ENCODE data around the gene SEH1L. TPM values are rescaled to one million over a fixed set of nuclear protein-coding genes. Genes with fewer than 3 reads are reported as not detected.

SEH1L gene
- total and polyA plus RNA-seq, 10 of the 15 experiments (the other 5 are each of a cell fraction or from before 2014, with no cell fraction given), result 27.5 to 109 (median 52.8) TPM

- Histone ChIP-seq H3K9me3 (replicated peaks; ENCODE audit: control insufficient read depth, insufficient read depth, low read length) (no peaks in the 10 kb centered on the region), H3K79me2 (ENCODE audit: control insufficient read depth, insufficient read depth, low read length) (no peaks in the 10 kb centered on the region), H3K27me3 (replicated peaks in 1 of 2; ENCODE audit: control insufficient read depth in 2 of 2, insufficient read depth in 2 of 2, low read length in 1 of 2) (no peaks in the 10 kb centered on the region; a peak in 2 of 4 replicates), H4K20me1 (ENCODE audit: control insufficient read depth, insufficient read depth) (no peaks in the 10 kb centered on the region), H3K36me3 (ENCODE audit: control insufficient read depth in 2 of 2, insufficient read depth in 2 of 2, low read length in 1 of 2) (no peaks in the 10 kb centered on the region), H3K4me3 (no peak overlapping the region), H3K4me1 (ENCODE audit: control insufficient read depth, insufficient read depth, low read length) (peaks cover 8% of the 10 kb centered on the region), H3K9ac (ENCODE audit: control insufficient read depth, insufficient read depth, low read length) (no peak overlapping the region), H3K4me2 (ENCODE audit: control insufficient read depth, insufficient read depth) (no peak overlapping the region), H2AFZ (ENCODE audit: control insufficient read depth, low read depth, low read length) (no peak overlapping the region), H3K27ac (ENCODE audit: control insufficient read depth, insufficient read depth) (no peak overlapping the region)
- ATAC-seq, result no peak
- ChIA-PET RAD21 (ENCODE audit: unreplicated experiment) (no interaction called here), CTCF (interaction anchor here (0.9 to 1.4 kb wide), 3 partner anchors 9 to 12 kb away, joined by 4 to 6 read pairs (median 4); no protein-coding TSS in a partner anchor), SMC1A (ENCODE audit: uncharacterized antibody, unreplicated experiment) (no interaction called here), POLR2A (interaction anchor here (0.5 kb wide), 1 partner anchor 61 kb away, joined by 3 read pairs; no protein-coding TSS in a partner anchor)
- no TSS peak for BruUV-seq (replicated peaks)
- intact Hi-C loops (cut with micrococcal nuclease; ENCODE audit: unreplicated experiment) (no loop called here), in situ Hi-C loops (cut with MboI) (no loop called here)
- no peak for FAIRE-seq
- TF ChIP-seq ZNF217 (IDR thresholded peaks at IDR 0.05), result no peak
- TF ChIP-seq SREBF1 (IDR thresholded peaks at IDR 0.05; ENCODE audit: low read length), result no peak
- TF ChIP-seq, protein P1, sequence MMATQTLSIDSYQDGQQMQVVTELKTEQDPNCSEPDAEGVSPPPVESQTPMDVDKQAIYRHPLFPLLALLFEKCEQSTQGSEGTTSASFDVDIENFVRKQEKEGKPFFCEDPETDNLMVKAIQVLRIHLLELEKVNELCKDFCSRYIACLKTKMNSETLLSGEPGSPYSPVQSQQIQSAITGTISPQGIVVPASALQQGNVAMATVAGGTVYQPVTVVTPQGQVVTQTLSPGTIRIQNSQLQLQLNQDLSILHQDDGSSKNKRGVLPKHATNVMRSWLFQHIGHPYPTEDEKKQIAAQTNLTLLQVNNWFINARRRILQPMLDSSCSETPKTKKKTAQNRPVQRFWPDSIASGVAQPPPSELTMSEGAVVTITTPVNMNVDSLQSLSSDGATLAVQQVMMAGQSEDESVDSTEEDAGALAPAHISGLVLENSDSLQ (IDR thresholded peaks at IDR 0.05), result no peak
- TF ChIP-seq EZH2 (IDR thresholded peaks at IDR 0.05; ENCODE audit: borderline replicate concordance, control insufficient read depth, low read depth, low read length), result no peak
- no peak for TF ChIP-seq MEF2A (IDR thresholded peaks at IDR 0.05; ENCODE audit: insufficient read depth, low read depth, low read length)
- TF ChIP-seq, protein P2, sequence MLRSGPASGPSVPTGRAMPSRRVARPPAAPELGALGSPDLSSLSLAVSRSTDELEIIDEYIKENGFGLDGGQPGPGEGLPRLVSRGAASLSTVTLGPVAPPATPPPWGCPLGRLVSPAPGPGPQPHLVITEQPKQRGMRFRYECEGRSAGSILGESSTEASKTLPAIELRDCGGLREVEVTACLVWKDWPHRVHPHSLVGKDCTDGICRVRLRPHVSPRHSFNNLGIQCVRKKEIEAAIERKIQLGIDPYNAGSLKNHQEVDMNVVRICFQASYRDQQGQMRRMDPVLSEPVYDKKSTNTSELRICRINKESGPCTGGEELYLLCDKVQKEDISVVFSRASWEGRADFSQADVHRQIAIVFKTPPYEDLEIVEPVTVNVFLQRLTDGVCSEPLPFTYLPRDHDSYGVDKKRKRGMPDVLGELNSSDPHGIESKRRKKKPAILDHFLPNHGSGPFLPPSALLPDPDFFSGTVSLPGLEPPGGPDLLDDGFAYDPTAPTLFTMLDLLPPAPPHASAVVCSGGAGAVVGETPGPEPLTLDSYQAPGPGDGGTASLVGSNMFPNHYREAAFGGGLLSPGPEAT (IDR thresholded peaks at IDR 0.05; ENCODE audit: low read depth), result no peak
- TF ChIP-seq ZNF24 (IDR thresholded peaks at IDR 0.05), result no peak
- TF ChIP-seq, protein P3, sequence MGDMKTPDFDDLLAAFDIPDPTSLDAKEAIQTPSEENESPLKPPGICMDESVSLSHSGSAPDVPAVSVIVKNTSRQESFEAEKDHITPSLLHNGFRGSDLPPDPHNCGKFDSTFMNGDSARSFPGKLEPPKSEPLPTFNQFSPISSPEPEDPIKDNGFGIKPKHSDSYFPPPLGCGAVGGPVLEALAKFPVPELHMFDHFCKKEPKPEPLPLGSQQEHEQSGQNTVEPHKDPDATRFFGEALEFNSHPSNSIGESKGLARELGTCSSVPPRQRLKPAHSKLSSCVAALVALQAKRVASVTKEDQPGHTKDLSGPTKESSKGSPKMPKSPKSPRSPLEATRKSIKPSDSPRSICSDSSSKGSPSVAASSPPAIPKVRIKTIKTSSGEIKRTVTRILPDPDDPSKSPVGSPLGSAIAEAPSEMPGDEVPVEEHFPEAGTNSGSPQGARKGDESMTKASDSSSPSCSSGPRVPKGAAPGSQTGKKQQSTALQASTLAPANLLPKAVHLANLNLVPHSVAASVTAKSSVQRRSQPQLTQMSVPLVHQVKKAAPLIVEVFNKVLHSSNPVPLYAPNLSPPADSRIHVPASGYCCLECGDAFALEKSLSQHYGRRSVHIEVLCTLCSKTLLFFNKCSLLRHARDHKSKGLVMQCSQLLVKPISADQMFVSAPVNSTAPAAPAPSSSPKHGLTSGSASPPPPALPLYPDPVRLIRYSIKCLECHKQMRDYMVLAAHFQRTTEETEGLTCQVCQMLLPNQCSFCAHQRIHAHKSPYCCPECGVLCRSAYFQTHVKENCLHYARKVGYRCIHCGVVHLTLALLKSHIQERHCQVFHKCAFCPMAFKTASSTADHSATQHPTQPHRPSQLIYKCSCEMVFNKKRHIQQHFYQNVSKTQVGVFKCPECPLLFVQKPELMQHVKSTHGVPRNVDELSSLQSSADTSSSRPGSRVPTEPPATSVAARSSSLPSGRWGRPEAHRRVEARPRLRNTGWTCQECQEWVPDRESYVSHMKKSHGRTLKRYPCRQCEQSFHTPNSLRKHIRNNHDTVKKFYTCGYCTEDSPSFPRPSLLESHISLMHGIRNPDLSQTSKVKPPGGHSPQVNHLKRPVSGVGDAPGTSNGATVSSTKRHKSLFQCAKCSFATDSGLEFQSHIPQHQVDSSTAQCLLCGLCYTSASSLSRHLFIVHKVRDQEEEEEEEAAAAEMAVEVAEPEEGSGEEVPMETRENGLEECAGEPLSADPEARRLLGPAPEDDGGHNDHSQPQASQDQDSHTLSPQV (IDR thresholded peaks at IDR 0.05), result no peak
- no peak for TF ChIP-seq RBBP5 (conservative IDR thresholded peaks at IDR 0.05)
- no peak for TF ChIP-seq SMAD1 (IDR thresholded peaks at IDR 0.05; ENCODE audit: low read depth, partially characterized antibody)
- DNase-seq (ENCODE audit: low read depth, low spot score), result no peak
- WGBS (ENCODE audit: insufficient coverage, insufficient replicate concordance, low lambda C conversion rate, missing lambda C conversion rate), result 31% methylated on average over 6 of the region's 6 CpGs
Measured at GRCh38 chr18:12924616-12925015, 23.2 kb upstream of the SEH1L start.
